CD4-positive, alpha-beta T cell treated with Interferon gamma for 1 hour (primary cell): ENCODE measurements around the gene REN.

Experiments used
- DNase-seq: peaks from one replicate; pipeline ENCODE4 v3.0.0-alpha.2; 2020

REN gene

GRCh38 chr1:204166219-204166618, at the start of gene REN:
TSS of gene REN (minus strand) at chr1:204166337. CDS start at chr1:204166293, 44 bp downstream.
- no peak for DNase-seq

GRCh38 chr1:204213668-204214662, 47.8 kb upstream of the REN start, which contains the start of gene GOLT1A:
TSS of gene GOLT1A (minus strand) at chr1:204213988. CDS start at chr1:204213906, 82 bp downstream.
- peak; percentile 28 for DNase-seq

- no peak for DNase-seq
Observed at GRCh38 chr1:204212715-204213114, 46.6 kb upstream of the REN start.

- no peak for DNase-seq
Observed at GRCh38 chr1:204211046-204211445, 44.9 kb upstream of the REN start.

GRCh38 chr1:204207136-204207616, 41.0 kb upstream of the REN start:
- DNase-seq: peak; percentile 40

GRCh38 chr1:204206121-204206520, 40.0 kb upstream of the REN start:
- DNase-seq: no peak

- no peak for DNase-seq
Observed at GRCh38 chr1:204205486-204205885, 39.3 kb upstream of the REN start.

GRCh38 chr1:204204944-204205343, 38.8 kb upstream of the REN start:
- no peak for DNase-seq

GRCh38 chr1:204203206-204203767, 37.1 kb upstream of the REN start:
- DNase-seq: no peak

GRCh38 chr1:204202481-204202880, 36.3 kb upstream of the REN start:
- DNase-seq: no peak

- DNase-seq: no peak
Observed at GRCh38 chr1:204201348-204202040, 35.4 kb upstream of the REN start.

- DNase-seq: no peak
Observed at GRCh38 chr1:204199579-204199978, 33.4 kb upstream of the REN start.

- DNase-seq: no peak
Observed at GRCh38 chr1:204198348-204199340, 32.5 kb upstream of the REN start.

- DNase-seq: no peak
Observed at GRCh38 chr1:204197068-204197467, 30.9 kb upstream of the REN start.

GRCh38 chr1:204196068-204196795, 30.1 kb upstream of the REN start, which contains the start of gene KISS1:
TSS of gene KISS1 (minus strand) at chr1:204196491. CDS start at chr1:204192876, 3,615 bp downstream.
- no peak for DNase-seq

GRCh38 chr1:204194771-204195170, 28.6 kb upstream of the REN start:
- DNase-seq: no peak

- DNase-seq: no peak
Observed at GRCh38 chr1:204194080-204194479, 27.9 kb upstream of the REN start.

GRCh38 chr1:204192589-204193352, 26.6 kb upstream of the REN start:
- no peak for DNase-seq

GRCh38 chr1:204192046-204192445, 25.9 kb upstream of the REN start:
- DNase-seq: no peak

- DNase-seq: no peak
Observed at GRCh38 chr1:204191456-204191855, 25.3 kb upstream of the REN start.
